Testis (tissue), 3 donors: ENCODE measurements around the gene PRAC1. TPM values are rescaled to one million over a fixed set of nuclear protein-coding genes. Genes with fewer than 3 reads are reported as not detected.

Experiments
- DNase-seq: peaks from one replicate; pipeline ENCODE4 v3.0.0-alpha.2; 2019
- H3K27ac ChIP-seq, 2 donors: fragments of 200-600 bp; sonication (generic); one replicate each; pipeline ENCODE4 v1.5.1; 2019
- H3K27me3 ChIP-seq: fragments of 200-600 bp; sonication (generic); one replicate; pipeline ENCODE4 v1.5.1; 2019
- H3K36me3 ChIP-seq: fragments of 200-600 bp; sonication (generic); one replicate; pipeline ENCODE4 v1.5.1; 2017; ENCODE audit warnings: low read depth; ENCODE audit errors: missing control alignments
- H3K4me1 ChIP-seq: fragments of 200-600 bp; sonication (generic); one replicate; pipeline ENCODE4 v1.5.1; 2019
- H3K4me3 ChIP-seq, 2 donors: fragments of 200-600 bp; sonication (generic); one replicate each; pipeline ENCODE4 v1.5.1; 2017 to 2019
- H3K9me3 ChIP-seq: fragments of 200-600 bp; sonication (generic); one replicate; pipeline ENCODE4 v1.5.1; 2017
- CTCF ChIP-seq, 3 experiments: fragments of 450-650 bp in 2 of 3; fragments of 200-600 bp in 1 of 3; sonication (generic) in 1 of 3; IDR thresholded peaks; one replicate each; pipeline ENCODE4 v1.5.1; 2016 to 2019; ENCODE audit warnings: antibody characterized with exemption in 3 of 3, mild to moderate bottlenecking in 2 of 3, moderate library complexity in 1 of 3
- POLR2A ChIP-seq: fragments of 450-650 bp; IDR thresholded peaks from one replicate; pipeline ENCODE4 v1.6.1; 2017; ENCODE audit warnings: antibody characterized with exemption, mild to moderate bottlenecking, moderate library complexity
- WGBS, 2 donors: methylation state at CpG; one replicate each; pipeline ENCODE4 v1.1.5; 2018; 5-methylcytosine and 5-hydroxymethylcytosine counted together
- intact Hi-C: fragments of 100-400 bp; cut with DNase I; formaldehyde crosslinking; loops from one replicate; pipeline ENCODE4 v1.15.1; 2023; ENCODE audit warnings: low total_unique reads
- polyA plus RNA-seq: library from polyadenylated mRNA; stranded (reverse); fragments of 350-450 nt; fragmentation: Illumina TruSeq; extraction: RNeasy Lipid Tissue Mini Kit (QIAGEN cat#74804); gene quantifications from one replicate; pipeline ENCODE4 v1.2.3, GENCODE V29; 2014; ENCODE audit warnings: low read depth, low replicate concordance; ENCODE audit not compliant: insufficient read depth
- total RNA-seq, 2 donors: library from RNA; depleted of rRNA; stranded (reverse); fragments of >200 nt; gene quantifications; one replicate each; pipeline ENCODE4 v1.2.3, GENCODE V29; 2016

Gene PRAC1
- total and polyA plus RNA-seq, 3 donors from 2014 or later: not detected

GRCh38 chr17:48738803-48739526 is 16.6 kb upstream of the PRAC1 start:
- Histone ChIP-seq H3K27ac (no peak overlapping the region), H3K27me3 (peaks cover 4% of the 10 kb centered on the region), H3K4me1 (no peaks in the 10 kb centered on the region), H3K4me3 (no peak overlapping the region), H3K36me3 (no peaks in the 10 kb centered on the region), H3K9me3 (no peaks in the 10 kb centered on the region)
- intact Hi-C loops: no loop called here
- DNase-seq: no peak
- WGBS, 2 donors: 4 to 5% methylated on average over 34 to 37 of the region's 37 CpGs
- TF ChIP-seq POLR2A: no peak
- TF ChIP-seq CTCF (IDR thresholded peaks at IDR 0.05): no peak

GRCh38 chr17:48738424-48738802 is 16.1 kb upstream of the PRAC1 start:
- TF ChIP-seq POLR2A (no peak), CTCF (IDR thresholded peaks at IDR 0.05) (no peak)
- Histone ChIP-seq H3K27me3 (peaks cover 4% of the 10 kb centered on the region), H3K36me3 (no peaks in the 10 kb centered on the region), H3K9me3 (no peaks in the 10 kb centered on the region), H3K4me1 (no peaks in the 10 kb centered on the region), H3K4me3 (no peak overlapping the region), H3K27ac (no peak overlapping the region)
- intact Hi-C loops: no loop called here
- 3 to 5% methylated on average over 11 of the region's 11 CpGs for WGBS, 2 donors
- DNase-seq: no peak

GRCh38 chr17:48737330-48738043 is 15.2 kb upstream of the PRAC1 start:
- Histone ChIP-seq H3K27me3 (peaks cover 11% of the 10 kb centered on the region), H3K27ac (no peak overlapping the region)
- DNase-seq: no peak

GRCh38 chr17:48735062-48735351 is 12.7 kb upstream of the PRAC1 start:
- intact Hi-C loops: no loop called here
- no peak for DNase-seq
- H3K36me3 ChIP-seq: no peaks in the 10 kb centered on the region

More at GRCh38 chr17:48737330-48738043, 15.2 kb upstream of the PRAC1 start:
- TF ChIP-seq CTCF (IDR thresholded peaks at IDR 0.05): no peak
- TF ChIP-seq POLR2A: no peak
- WGBS, 2 donors: 60 to 71% methylated on average over 4 of the region's 4 CpGs
- H3K4me1 ChIP-seq: no peaks in the 10 kb centered on the region
- no peaks in the 10 kb centered on the region for H3K9me3 ChIP-seq
- intact Hi-C loops: no loop called here
- H3K36me3 ChIP-seq: no peaks in the 10 kb centered on the region
- H3K4me3 ChIP-seq: no peak overlapping the region

More at GRCh38 chr17:48735062-48735351, 12.7 kb upstream of the PRAC1 start:
- Histone ChIP-seq H3K4me3 (no peak overlapping the region), H3K27ac (no peak overlapping the region), H3K4me1 (no peaks in the 10 kb centered on the region), H3K27me3 (peaks cover 11% of the 10 kb centered on the region), H3K9me3 (no peaks in the 10 kb centered on the region)
- TF ChIP-seq POLR2A: no peak
- no peak for TF ChIP-seq CTCF (IDR thresholded peaks at IDR 0.05)
- 10 to 13% methylated on average over 7 of the region's 7 CpGs for WGBS, 2 donors
